Adrenal gland (tissue), 12 donors: ENCODE results near the gene LPAR3. TPM values are rescaled to one million over a fixed set of nuclear protein-coding genes. Genes with fewer than 3 reads are reported as not detected.
A peak's percentile ranks its signal among the peaks of the same experiment; 100 is the strongest.

Experiments used
- DNase-seq, 7 donors: peaks; one replicate each; pipeline ENCODE4 v3.0.0-alpha.2; 2019 to 2020
- H3K27ac ChIP-seq, 5 donors: fragments of 200-600 bp; sonication (generic) in 4 of 5; 1 replicate in 3 of 5; 2 replicates in 2 of 5; pipeline versions ENCODE4 v1.5.1 to v1.8.0; 2016 to 2020; ENCODE audit warnings: mild to moderate bottlenecking in 1 of 5
- H3K27me3 ChIP-seq: fragments of 200-600 bp; 2 replicates; pipeline ENCODE4 v1.8.0; 2021
- H3K36me3 ChIP-seq, 2 donors: fragments of 200-600 bp; replicated peaks in 1 of 2; 1 replicate in 1 of 2; 2 replicates in 1 of 2; pipeline versions ENCODE4 v1.5.1 to v1.8.0; 2018 to 2022
- H3K4me1 ChIP-seq, 2 donors: fragments of 200-600 bp; replicated peaks in 1 of 2; 1 replicate in 1 of 2; 2 replicates in 1 of 2; pipeline versions ENCODE4 v1.5.1 to v1.8.0; 2018 to 2021
- H3K4me3 ChIP-seq, 4 donors: fragments of 200-600 bp; sonication (generic) in 3 of 4; one replicate each; pipeline ENCODE4 v1.5.1; 2016 to 2018
- H3K9me3 ChIP-seq, 3 donors: fragments of 200-600 bp; sonication (generic) in 1 of 3; replicated peaks in 1 of 3; 1 replicate in 2 of 3; 2 replicates in 1 of 3; pipeline versions ENCODE4 v1.5.1 to v1.8.0; 2016 to 2021
- POLR2A ChIP-seq, 2 donors: fragments of 450-650 bp; IDR thresholded peaks; one replicate each; pipeline ENCODE4 v1.6.1; 2017; ENCODE audit warnings: antibody characterized with exemption in 2 of 2, mild to moderate bottlenecking in 2 of 2, moderate library complexity in 1 of 2
- whole genome bisulfite sequencing, 4 donors: extraction: QIAGEN DNeasy Blood & Tissue Kit in 2 of 4; methylation state at CpG; one replicate each; pipeline versions ENCODE4 v1.1.5 to v1.1.7; 2013 to 2017; 5-methylcytosine and 5-hydroxymethylcytosine counted together
- intact Hi-C, 2 donors: fragments of 100-400 bp; cut with DNase I; formaldehyde crosslinking; loops; one replicate each; pipeline versions ENCODE4 v1.14.1 to v1.15.0; 2022 to 2023
- polyA plus RNA-seq, 3 donors: library from polyadenylated mRNA; stranded (reverse); fragments of 200-250 nt in 2 of 3; fragments of 350-450 nt in 1 of 3; fragmentation: Illumina TruSeq in 1 of 3; extraction: RNeasy Lipid Tissue Mini Kit (QIAGEN cat#74804) in 1 of 3; gene quantifications; one replicate each; pipeline ENCODE4 v1.2.3, GENCODE V29; 2013 to 2014
- total RNA-seq, 9 donors: library from RNA; depleted of rRNA in 4 of 9; stranded (reverse); fragments of >200 nt in 4 of 9; fragments of 120-200 nt in 1 of 9; fragmentation: NEBNext Ultra II Directional in 1 of 9; extraction: Animal tissue kit (Norgen Biotek cat#: 25700) in 1 of 9; gene quantifications; one replicate each; pipeline versions ENCODE4 v1.1.0 to v1.2.4, GENCODE V29; 2013 to 2023
- TF ChIP-seq, protein P1 (sequence below), 6 experiments: fragments of 450-650 bp in 4 of 6; fragments of 200-600 bp in 2 of 6; sonication (generic) in 1 of 6; IDR thresholded peaks; 1 replicate in 5 of 6; 2 replicates in 1 of 6; pipeline versions ENCODE4 v1.5.1 to v1.8.0; 2016 to 2021; ENCODE audit warnings: antibody characterized with exemption in 6 of 6, mild to moderate bottlenecking in 2 of 6, moderate library complexity in 1 of 6
- donor health status: healthy with polysubstance abuse.
- donor health status: Bipolar disorder and iron deficiency.
- donor health status: DM: yes; HTN: yes; CAD: no.
- donor health status: DM: no; HTN: no; CAD: no.
- donor health status: DM: no; HTN: no; CAD: no.
- donor health status: DM: yes; HTN: yes; CAD: no.

LPAR3 gene
- total and polyA plus RNA-seq, 12 donors, result 0.06 to 7.1 (median 1.8) TPM

DNA sequence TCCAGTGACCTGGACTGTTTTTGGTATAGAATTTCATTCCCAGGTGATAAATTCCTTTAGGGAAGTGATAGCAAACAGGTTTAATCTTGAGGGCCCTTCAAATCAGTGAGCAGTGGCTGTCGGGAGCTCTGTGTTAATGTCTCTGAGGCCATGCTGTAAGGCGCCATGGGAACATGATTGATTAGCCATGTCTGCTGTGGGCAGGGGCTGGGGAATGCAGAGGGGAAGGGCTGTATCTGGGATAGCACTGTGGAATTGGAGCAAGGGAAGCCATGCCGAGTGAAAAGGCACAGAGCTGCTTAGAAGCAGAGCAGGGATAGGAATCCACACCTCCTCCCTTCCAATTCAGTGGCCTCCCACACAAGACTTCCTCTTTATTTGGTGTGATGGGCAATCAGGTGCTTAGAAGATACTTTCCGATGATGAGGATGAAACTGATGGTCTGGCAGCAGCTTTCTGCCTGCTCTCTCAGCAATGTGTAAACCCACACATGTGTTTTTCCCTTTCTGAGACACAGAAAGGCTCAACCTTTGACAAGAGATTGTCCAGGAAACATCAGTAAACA lies 119.0 kb downstream of the LPAR3 start:
- H3K4me3 ChIP-seq, result no peak overlapping the region
- intact Hi-C loops, result loop anchor here in 1 of 2 donors (5.0 to 10.0 kb wide), 2 partner anchors 158 to 639 kb away; no protein-coding TSS in a partner anchor
- 65 to 72% (median 68%) methylated on average over 4 of the region's 4 CpGs for WGBS, 4 donors
- no peaks in the 10 kb centered on the region for H3K4me1 ChIP-seq
- no peaks in the 10 kb centered on the region for H3K36me3 ChIP-seq
- no peaks in the 10 kb centered on the region for H3K9me3 ChIP-seq
- no peak overlapping the region for H3K27ac ChIP-seq
- H3K27me3 ChIP-seq, result no peaks in the 10 kb centered on the region
- no peak for TF ChIP-seq POLR2A (IDR thresholded peaks at IDR 0.05)
- TF ChIP-seq, protein P1, sequence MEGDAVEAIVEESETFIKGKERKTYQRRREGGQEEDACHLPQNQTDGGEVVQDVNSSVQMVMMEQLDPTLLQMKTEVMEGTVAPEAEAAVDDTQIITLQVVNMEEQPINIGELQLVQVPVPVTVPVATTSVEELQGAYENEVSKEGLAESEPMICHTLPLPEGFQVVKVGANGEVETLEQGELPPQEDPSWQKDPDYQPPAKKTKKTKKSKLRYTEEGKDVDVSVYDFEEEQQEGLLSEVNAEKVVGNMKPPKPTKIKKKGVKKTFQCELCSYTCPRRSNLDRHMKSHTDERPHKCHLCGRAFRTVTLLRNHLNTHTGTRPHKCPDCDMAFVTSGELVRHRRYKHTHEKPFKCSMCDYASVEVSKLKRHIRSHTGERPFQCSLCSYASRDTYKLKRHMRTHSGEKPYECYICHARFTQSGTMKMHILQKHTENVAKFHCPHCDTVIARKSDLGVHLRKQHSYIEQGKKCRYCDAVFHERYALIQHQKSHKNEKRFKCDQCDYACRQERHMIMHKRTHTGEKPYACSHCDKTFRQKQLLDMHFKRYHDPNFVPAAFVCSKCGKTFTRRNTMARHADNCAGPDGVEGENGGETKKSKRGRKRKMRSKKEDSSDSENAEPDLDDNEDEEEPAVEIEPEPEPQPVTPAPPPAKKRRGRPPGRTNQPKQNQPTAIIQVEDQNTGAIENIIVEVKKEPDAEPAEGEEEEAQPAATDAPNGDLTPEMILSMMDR (IDR thresholded peaks at IDR 0.05), result no peak
- no peak for DNase-seq

DNA sequence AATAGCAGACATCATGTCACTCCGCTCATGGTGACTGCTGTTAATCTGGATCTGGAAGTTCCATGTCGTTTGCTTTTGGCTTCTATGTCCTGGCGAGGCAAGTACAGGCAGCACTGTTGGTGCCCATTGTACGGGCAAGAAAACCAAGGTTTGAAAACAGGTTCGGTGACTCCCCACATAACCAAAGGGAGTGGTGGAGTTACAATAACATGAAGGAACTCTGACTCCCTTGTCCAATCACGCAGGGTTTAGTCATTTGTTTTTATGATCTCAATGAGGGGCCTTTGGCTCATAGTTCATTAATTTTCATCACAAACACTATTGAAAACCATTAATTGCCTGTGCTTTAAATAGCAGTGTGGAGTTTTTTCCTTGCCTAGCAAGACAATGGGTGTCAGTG lies 119.8 kb downstream of the LPAR3 start:
- intact Hi-C loops, result loop anchor here in 1 of 2 donors (5.0 to 10.0 kb wide), 2 partner anchors 159 to 638 kb away; no protein-coding TSS in a partner anchor
- Histone ChIP-seq H3K4me3 (no peak overlapping the region), H3K27ac (no peak overlapping the region), H3K27me3 (no peaks in the 10 kb centered on the region), H3K36me3 (no peaks in the 10 kb centered on the region), H3K4me1 (no peaks in the 10 kb centered on the region), H3K9me3 (no peaks in the 10 kb centered on the region)
- DNase-seq, result no peak
- TF ChIP-seq POLR2A (IDR thresholded peaks at IDR 0.05), result no peak
- TF ChIP-seq, protein P1 (IDR thresholded peaks at IDR 0.05), result no peak
- WGBS, 4 donors, result 78 to 91% (median 82%) methylated on average over 6 of the region's 6 CpGs

DNA sequence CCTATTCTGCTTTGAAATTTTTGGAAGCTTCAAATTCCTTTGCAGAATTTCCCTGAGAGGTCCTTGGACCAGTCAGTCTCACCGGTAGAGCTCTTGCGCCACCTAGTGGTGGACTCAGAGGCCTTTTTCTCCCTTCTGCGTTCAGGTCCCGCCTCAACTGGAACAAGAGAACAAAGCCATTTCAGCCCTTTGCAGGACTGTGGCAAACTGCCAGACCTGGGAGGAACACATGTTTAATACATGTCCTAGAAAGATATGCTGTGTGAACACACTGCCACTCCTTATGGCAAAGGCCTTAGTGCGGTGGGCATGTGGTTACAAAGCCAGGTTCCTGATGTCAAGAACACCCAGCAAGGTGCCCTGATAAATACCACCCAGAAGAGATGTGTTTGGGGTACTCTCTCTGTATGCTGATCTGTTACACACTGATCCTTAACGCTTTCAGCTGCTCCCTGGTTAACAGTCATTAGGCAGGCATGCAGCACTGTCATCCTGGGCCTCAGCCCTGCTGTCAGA lies 120.5 kb downstream of the LPAR3 start:
- 15 to 19% (median 16%) methylated on average over 5 to 6 of the region's 6 CpGs for WGBS, 4 donors
- TF ChIP-seq, protein P1 (IDR thresholded peaks at IDR 0.05), result peak; percentile 85 to 96 (median 90)
- no peak for TF ChIP-seq POLR2A (IDR thresholded peaks at IDR 0.05)

GRCh38 chr1:84771895-84772294 lies 121.1 kb downstream of the LPAR3 start:
- no peak for TF ChIP-seq POLR2A (IDR thresholded peaks at IDR 0.05)
- TF ChIP-seq, protein P1 (IDR thresholded peaks at IDR 0.05), result no peak
- no peaks in the 10 kb centered on the region for H3K36me3 ChIP-seq
- H3K4me1 ChIP-seq, result no peaks in the 10 kb centered on the region
- intact Hi-C loops, result loop anchor here in 1 of 2 donors (5.0 to 10.0 kb wide), 2 partner anchors 160 to 637 kb away; no protein-coding TSS in a partner anchor
- H3K27me3 ChIP-seq, result no peaks in the 10 kb centered on the region
- H3K27ac ChIP-seq, result no peak overlapping the region
- no peak for DNase-seq
- H3K9me3 ChIP-seq, result no peaks in the 10 kb centered on the region
- WGBS, 4 donors, result 62 to 94% (median 92%) methylated on average over 2 of the region's 2 CpGs
- H3K4me3 ChIP-seq, result no peak overlapping the region

More for the DNA sequence above, 120.5 kb downstream of the LPAR3 start:
- peak; percentile 79 to 93 (median 85) for DNase-seq
- no peak overlapping the region for H3K4me3 ChIP-seq
- H3K4me1 ChIP-seq, result no peaks in the 10 kb centered on the region
- H3K27ac ChIP-seq, result no peak overlapping the region
- H3K36me3 ChIP-seq, result no peaks in the 10 kb centered on the region
- no peaks in the 10 kb centered on the region for H3K9me3 ChIP-seq
- no peaks in the 10 kb centered on the region for H3K27me3 ChIP-seq
- intact Hi-C loops, result loop anchor here in 1 of 2 donors (5.0 to 10.0 kb wide), 2 partner anchors 160 to 638 kb away; no protein-coding TSS in a partner anchor
